Inflammatory macrophage treated with lipopolysaccharide for 1 hour (primary cell): ENCODE results near the gene SRP9.
"Not testable (repeated sequence)": the region's sequence is repeated elsewhere in the genome, so short reads cannot be mapped to it uniquely, and the experiment has no call there.

Experiments used
- DNase-seq, 2 donors: peaks; one replicate each; pipeline ENCODE4 v3.0.0-alpha.2; 2020 to 2022

SRP9 gene

GRCh38 chr1:225757927-225758656 lies 19.5 kb upstream of the SRP9 start:
- DNase-seq: no peak

- not testable (repeated sequence) for DNase-seq
These were observed 17.7 kb upstream of the SRP9 start for GRCh38 chr1:225759972-225760371.

GRCh38 chr1:225760531-225760930 lies 17.1 kb upstream of the SRP9 start:
- DNase-seq: no peak

- DNase-seq: not testable (repeated sequence)
These were observed 16.2 kb upstream of the SRP9 start for GRCh38 chr1:225761395-225761794.

GRCh38 chr1:225762002-225762441 lies 15.6 kb upstream of the SRP9 start:
- no peak for DNase-seq

GRCh38 chr1:225762444-225762843 lies 15.2 kb upstream of the SRP9 start:
- no peak for DNase-seq

- peak; percentile 26 to 30 for DNase-seq
These were observed 13.7 kb upstream of the SRP9 start for GRCh38 chr1:225763716-225764548.

GRCh38 chr1:225765982-225766674 lies 11.5 kb upstream of the SRP9 start:
- DNase-seq: no peak

GRCh38 chr1:225766967-225767633 lies 10.5 kb upstream of the SRP9 start:
- no peak for DNase-seq

- no peak for DNase-seq
These were observed 9.7 kb upstream of the SRP9 start for GRCh38 chr1:225767634-225768540.

GRCh38 chr1:225768662-225769426 lies 8.8 kb upstream of the SRP9 start:
- no peak for DNase-seq

GRCh38 chr1:225769687-225770086 lies 7.9 kb upstream of the SRP9 start:
- no peak for DNase-seq

GRCh38 chr1:225770561-225771248 lies 6.9 kb upstream of the SRP9 start:
- DNase-seq: no peak

GRCh38 chr1:225771661-225772322 lies 5.8 kb upstream of the SRP9 start:
- DNase-seq: no peak

GRCh38 chr1:225772323-225772768 lies 5.3 kb upstream of the SRP9 start:
- peak; percentile 63 to 78 for DNase-seq

GRCh38 chr1:225772848-225773247 lies 4.8 kb upstream of the SRP9 start:
- DNase-seq: no peak

GRCh38 chr1:225774281-225775147 lies 3.1 kb upstream of the SRP9 start:
- no peak for DNase-seq

- DNase-seq: no peak
These were observed 1.3 kb upstream of the SRP9 start for GRCh38 chr1:225776294-225776693.
